HEK293T (cell line): ENCODE measurements around the gene CDC42SE1.

Experiments used
- CTCF ChIA-PET: fragments of 350-600 bp; formaldehyde crosslinking; extraction: SDS; loops from one replicate; lab custom pipeline; 2021; ENCODE audit warnings: antibody characterized with exemption, inconsistent platforms; lab: Yijun Ruan, JAX
- POLR2A ChIA-PET: fragments of 350-600 bp; formaldehyde crosslinking; extraction: SDS; loops from one replicate; lab custom pipeline; 2020; ENCODE audit warnings: antibody characterized with exemption, inconsistent platforms; lab: Yijun Ruan, JAX
- DNase-seq: peaks from one replicate; pipeline ENCODE4 v3.0.0; 2012; ENCODE audit warnings: mixed read lengths; ENCODE audit errors: extremely low spot score
- ARNT ChIP-seq: fragments of 450-650 bp; IDR thresholded peaks from 2 replicates; pipeline ENCODE4 v1.6.1; 2017; ENCODE audit warnings: mild to moderate bottlenecking
- BHLHE40 ChIP-seq: fragments of 450-650 bp; IDR thresholded peaks from 2 replicates; pipeline ENCODE4 v1.6.1; 2016; ENCODE audit warnings: mild to moderate bottlenecking, moderate library complexity, borderline replicate concordance
- CTBP1 ChIP-seq: fragments of 450-650 bp; IDR thresholded peaks from 2 replicates; pipeline ENCODE4 v1.6.1; 2016; ENCODE audit warnings: borderline replicate concordance
- ELF4 ChIP-seq: fragments of 450-650 bp; IDR thresholded peaks from 2 replicates; pipeline ENCODE4 v1.6.1; 2017; ENCODE audit warnings: antibody characterized with exemption
- FOXA1 ChIP-seq: fragments of 450-650 bp; IDR thresholded peaks from 2 replicates; pipeline ENCODE4 v1.6.1; 2016; ENCODE audit warnings: mild to moderate bottlenecking
- FOXK2 ChIP-seq: fragments of 450-650 bp; IDR thresholded peaks from 2 replicates; pipeline ENCODE4 v1.6.1; 2016; ENCODE audit warnings: mild to moderate bottlenecking
- FOXM1 ChIP-seq: fragments of 450-650 bp; IDR thresholded peaks from 2 replicates; pipeline ENCODE4 v1.6.1; 2017; ENCODE audit warnings: mild to moderate bottlenecking, borderline replicate concordance
- HDGF ChIP-seq: fragments of 450-650 bp; IDR thresholded peaks from 2 replicates; pipeline ENCODE4 v1.6.1; 2017; ENCODE audit warnings: antibody characterized with exemption, borderline replicate concordance
- L3MBTL2 ChIP-seq: fragments of 450-650 bp; conservative IDR thresholded peaks from 2 replicates; pipeline ENCODE4 v1.6.1; 2016; ENCODE audit warnings: mild to moderate bottlenecking
- LEF1 ChIP-seq: fragments of 450-650 bp; IDR thresholded peaks from 2 replicates; pipeline ENCODE4 v1.6.1; 2017; ENCODE audit warnings: mild to moderate bottlenecking, borderline replicate concordance
- NFRKB ChIP-seq: fragments of 450-650 bp; IDR thresholded peaks from 2 replicates; pipeline ENCODE4 v1.6.1; 2016; ENCODE audit warnings: mild to moderate bottlenecking, moderate library complexity
- SP1 ChIP-seq: fragments of 450-650 bp; IDR thresholded peaks from 2 replicates; pipeline ENCODE4 v1.6.1; 2017
- SUZ12 ChIP-seq: fragments of 450-650 bp; IDR thresholded peaks from 2 replicates; pipeline ENCODE4 v1.6.1; 2016; ENCODE audit warnings: mild to moderate bottlenecking
- TARDBP ChIP-seq: fragments of 450-650 bp; IDR thresholded peaks from 2 replicates; pipeline ENCODE4 v1.6.1; 2016
- ZNF384 ChIP-seq: fragments of 450-650 bp; IDR thresholded peaks from 2 replicates; pipeline ENCODE4 v1.6.1; 2016
- TF ChIP-seq, protein P1 (sequence below): fragments of 450-650 bp; IDR thresholded peaks from 2 replicates; pipeline ENCODE4 v1.6.1; 2016

Gene CDC42SE1

GRCh38 chr1:151009206-151009587, 50.2 kb downstream of the CDC42SE1 start:
- CTCF ChIA-PET, result interaction anchor here (0.8 to 1.4 kb wide), 2 partner anchors 13 to 63 kb away, joined by 3 to 4 read pairs; no protein-coding TSS in a partner anchor
- no peak for DNase-seq
- POLR2A ChIA-PET, result no interaction called here
- TF ChIP-seq ZNF384 (no peak), ARNT (no peak), SP1 (no peak), SUZ12 (no peak), ELF4 (no peak), L3MBTL2 (no peak), BHLHE40 (no peak), LEF1 (no peak), CTBP1 (no peak), FOXM1 (no peak), NFRKB (no peak), HDGF (no peak)

DNA sequence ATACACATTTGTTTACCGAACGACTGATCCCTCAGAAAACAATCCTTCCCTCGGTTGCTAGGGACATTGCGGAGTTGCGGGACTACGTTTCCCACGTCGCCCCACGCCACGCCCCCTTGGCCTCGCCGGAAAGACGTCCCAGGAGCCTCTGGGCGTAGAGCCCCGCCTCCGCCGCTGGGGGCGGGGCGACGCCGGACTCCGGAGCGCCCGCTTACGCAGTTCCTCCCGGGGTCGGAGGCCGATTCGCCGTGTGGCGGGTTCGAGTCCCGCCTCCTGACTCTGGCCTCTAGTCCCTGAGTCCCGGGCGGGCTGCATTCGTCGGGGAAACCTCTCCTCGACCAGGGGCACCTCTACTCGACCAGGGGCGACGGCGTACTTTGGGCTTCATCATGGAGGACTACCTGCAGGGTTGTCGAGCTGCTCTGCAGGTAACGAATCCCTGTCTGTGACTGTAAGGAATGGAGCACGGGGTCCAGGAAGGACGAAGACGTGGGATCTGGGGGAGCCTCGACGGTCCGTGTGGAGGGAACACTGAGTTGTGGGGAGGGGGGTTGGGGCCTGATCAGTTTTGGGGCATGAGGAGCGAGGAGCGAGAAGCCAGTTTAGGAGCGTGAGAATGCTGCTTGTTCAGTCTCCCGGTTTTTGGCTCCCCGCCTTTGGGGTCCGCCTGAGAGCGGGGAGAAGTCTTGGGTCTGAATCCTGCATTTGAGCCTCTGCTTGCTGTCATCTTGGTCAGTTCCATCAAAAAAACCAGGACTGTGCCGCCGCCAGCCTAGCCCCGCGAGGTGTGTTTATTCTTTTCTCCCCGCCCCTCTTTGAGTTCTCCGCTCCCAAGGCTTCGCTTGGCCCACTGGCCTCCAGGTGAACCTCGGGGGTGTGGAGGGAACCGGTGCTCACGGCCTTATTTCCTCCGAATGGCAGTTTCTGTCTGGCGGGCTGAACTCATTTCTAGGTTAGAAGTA, 50.9 kb downstream of the CDC42SE1 start, which contains the start of gene PRUNE1:
PRUNE1 (plus strand) TSS at position 206 of the 962 bp plus-strand sequence; CDS start at position 390, 184 bp downstream.
- DNase-seq, result peak; percentile 100
- no peak for TF ChIP-seq LEF1
- peak; percentile 93 for TF ChIP-seq L3MBTL2
- CTCF ChIA-PET, result interaction anchor here (0.8 to 1.4 kb wide), 2 partner anchors 12 to 64 kb away, joined by 3 to 4 read pairs; no protein-coding TSS in a partner anchor
- POLR2A ChIA-PET, result interaction anchor here (0.7 kb wide), 1 partner anchor 9 kb away, joined by 3 read pairs; no protein-coding TSS in a partner anchor

GRCh38 chr1:151007853-151008243, 51.6 kb downstream of the CDC42SE1 start:
- TF ChIP-seq TARDBP (no peak), ELF4 (no peak), ZNF384 (no peak), CTBP1 (no peak), NFRKB (no peak), FOXM1 (no peak), SUZ12 (no peak), ARNT (no peak), FOXK2 (no peak), L3MBTL2 (no peak), SP1 (no peak), FOXA1 (no peak), HDGF (no peak), LEF1 (no peak), BHLHE40 (no peak)
- TF ChIP-seq, protein P1, sequence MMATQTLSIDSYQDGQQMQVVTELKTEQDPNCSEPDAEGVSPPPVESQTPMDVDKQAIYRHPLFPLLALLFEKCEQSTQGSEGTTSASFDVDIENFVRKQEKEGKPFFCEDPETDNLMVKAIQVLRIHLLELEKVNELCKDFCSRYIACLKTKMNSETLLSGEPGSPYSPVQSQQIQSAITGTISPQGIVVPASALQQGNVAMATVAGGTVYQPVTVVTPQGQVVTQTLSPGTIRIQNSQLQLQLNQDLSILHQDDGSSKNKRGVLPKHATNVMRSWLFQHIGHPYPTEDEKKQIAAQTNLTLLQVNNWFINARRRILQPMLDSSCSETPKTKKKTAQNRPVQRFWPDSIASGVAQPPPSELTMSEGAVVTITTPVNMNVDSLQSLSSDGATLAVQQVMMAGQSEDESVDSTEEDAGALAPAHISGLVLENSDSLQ, result no peak
- DNase-seq, result no peak
- POLR2A ChIA-PET, result interaction anchor here (0.7 to 2.2 kb wide), 3 partner anchors 9 to 182 kb away, joined by 3 to 14 read pairs (median 7); partner anchors contain the start of gene VPS72
- CTCF ChIA-PET, result interaction anchor here (3.1 kb wide), 1 partner anchor 29 kb away, joined by 51 read pairs; the partner anchor contains the start of gene ANXA9

DNA sequence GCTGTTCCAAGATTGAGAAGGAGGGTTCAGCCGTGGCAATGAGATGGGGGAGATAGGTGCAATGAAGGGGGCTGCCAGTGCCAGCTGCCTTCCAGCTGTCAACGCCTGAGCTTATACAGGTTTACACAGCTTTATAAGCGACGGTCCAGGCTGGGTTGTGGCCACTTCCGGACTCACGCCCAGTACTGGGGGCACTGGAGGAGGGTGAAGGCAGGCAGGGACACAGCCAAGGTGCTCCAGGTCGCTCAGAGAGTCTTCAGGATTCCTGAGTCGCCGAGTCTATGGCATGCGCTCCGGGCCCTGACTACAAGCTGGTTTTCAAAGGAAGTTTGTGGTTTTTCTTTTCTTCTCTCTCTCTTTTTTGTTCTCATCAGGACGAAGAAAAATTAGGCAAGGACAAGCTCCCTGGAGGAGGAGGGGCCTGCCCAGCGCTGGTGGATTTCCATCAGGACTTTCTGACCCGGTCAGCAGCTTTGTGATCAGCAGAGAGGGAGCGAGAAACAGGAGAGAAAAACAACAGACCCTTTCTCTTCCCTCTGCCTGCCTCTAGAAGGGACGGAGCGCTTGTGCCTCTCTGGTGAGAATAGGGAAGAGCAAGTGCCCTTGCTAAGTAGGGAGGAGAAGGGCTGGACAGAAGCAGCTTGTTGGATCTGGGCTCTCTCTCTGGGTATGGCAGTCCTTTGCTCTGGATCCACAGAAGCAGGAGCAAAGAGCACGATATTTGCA, 52.9 kb downstream of the CDC42SE1 start, which contains the start of gene MINDY1:
MINDY1 (minus strand) TSS at position 576 of the 726 bp plus-strand sequence. CDS start 4,285 bp downstream, outside the sequence.
- ChIA-PET CTCF (interaction anchor here (0.5 to 3.1 kb wide), 16 partner anchors 10 to 445 kb away, joined by 3 to 63 read pairs (median 4); partner anchors contain the start of genes ANXA9 and TNFAIP8L2), POLR2A (interaction anchor here (0.7 to 2.7 kb wide), 26 partner anchors 8 to 491 kb away, joined by 3 to 20 read pairs (median 5); partner anchors contain the start of genes ANXA9, ARNT, C1orf56 and CERS2)
- peak; percentile 87 for DNase-seq
- TF ChIP-seq CTBP1 (no peak), HDGF (no peak), LEF1 (no peak), ELF4 (peak; percentile 37; the same call in 1 of the 2 replicates), SUZ12 (no peak), L3MBTL2 (peak; percentile 36)
- TF ChIP-seq, protein P1, result no peak

GRCh38 chr1:151005729-151006319, 53.6 kb downstream of the CDC42SE1 start:
- DNase-seq, result no peak

More at GRCh38 chr1:151005729-151006319, 53.6 kb downstream of the CDC42SE1 start:
- ChIA-PET CTCF (interaction anchor here (0.5 to 3.1 kb wide), 18 partner anchors 9 to 446 kb away, joined by 3 to 63 read pairs (median 4); partner anchors contain the start of genes ANXA9, GABPB2 and TNFAIP8L2), POLR2A (interaction anchor here (0.8 to 2.7 kb wide), 20 partner anchors 7 to 427 kb away, joined by 3 to 20 read pairs (median 7); partner anchors contain the start of genes ANXA9, C1orf56, CERS2 and ENSA)
- TF ChIP-seq CTBP1 (no peak), SP1 (no peak), HDGF (no peak), BHLHE40 (no peak), FOXK2 (no peak), LEF1 (no peak), ARNT (no peak), L3MBTL2 (no peak), NFRKB (no peak)
